Heart right ventricle (tissue), 16 donors: Measurements from ENCODE around the gene FN3KRP. TPM values are rescaled to one million over a fixed set of nuclear protein-coding genes. Genes with fewer than 3 reads are reported as not detected.

Source experiments
- ATAC-seq, 8 donors: fragments of 200-7000 bp; cut with Tn5 transposase; one replicate each; pipeline ENCODE4 v1.9.1; 2020; ENCODE audit warnings: mild to moderate bottlenecking in 8 of 8, moderate library complexity in 8 of 8, moderate number of reproducible peaks in 1 of 8
- DNase-seq, 2 donors: peaks; one replicate each; pipeline ENCODE4 v3.0.0-alpha.2; 2020
- H3K27ac ChIP-seq, 10 donors: fragments of 200-600 bp; sonication (generic) in 2 of 10; one replicate each; pipeline versions ENCODE4 v1.5.0 to v1.8.0; 2020 to 2022; ENCODE audit warnings: mild to moderate bottlenecking in 3 of 10
- H3K27me3 ChIP-seq, 7 donors: fragments of 200-600 bp; one replicate each; pipeline ENCODE4 v1.8.0; 2021 to 2022; ENCODE audit warnings: mild to moderate bottlenecking in 2 of 7
- H3K36me3 ChIP-seq, 9 donors: fragments of 200-600 bp; sonication (generic) in 1 of 9; one replicate each; pipeline versions ENCODE4 v1.5.0 to v1.8.0; 2020 to 2022; ENCODE audit warnings: mild to moderate bottlenecking in 2 of 9
- H3K4me1 ChIP-seq, 9 donors: fragments of 200-600 bp; sonication (generic) in 1 of 9; one replicate each; pipeline versions ENCODE4 v1.5.0 to v1.8.0; 2020 to 2022; ENCODE audit warnings: mild to moderate bottlenecking in 4 of 9
- H3K4me3 ChIP-seq, 10 donors: fragments of 200-600 bp; sonication (generic) in 2 of 10; one replicate each; pipeline versions ENCODE4 v1.5.0 to v1.8.0; 2020 to 2022; ENCODE audit warnings: mild to moderate bottlenecking in 7 of 10, moderate library complexity in 2 of 10
- H3K9me3 ChIP-seq, 11 donors: fragments of 200-600 bp in 10 of 11; sonication (generic) in 2 of 11; one replicate each; pipeline versions ENCODE4 v1.5.0 to v1.8.0; 2013 to 2022; ENCODE audit warnings: mild to moderate bottlenecking in 2 of 11, control low read depth in 1 of 11, moderate library complexity in 1 of 11
- CTCF ChIP-seq, 9 donors: fragments of 200-600 bp; sonication (generic) in 2 of 9; IDR thresholded peaks; one replicate each; pipeline versions ENCODE4 v1.5.0 to v1.8.0; 2021 to 2022; ENCODE audit warnings: antibody characterized with exemption in 9 of 9, mild to moderate bottlenecking in 5 of 9, moderate library complexity in 1 of 9
- WGBS, 2 donors: extraction: QIAGEN DNeasy Blood & Tissue Kit; methylation state at CpG; one replicate each; pipeline ENCODE4 v1.1.7; 2013; ENCODE audit warnings: inconsistent platforms in 1 of 2; 5-methylcytosine and 5-hydroxymethylcytosine counted together
- intact Hi-C, 10 donors: fragments of 100-400 bp; cut with DNase I; formaldehyde crosslinking; loops; one replicate each; pipeline versions ENCODE4 v1.11.1 to v1.14.2; 2022
- polyA plus RNA-seq, 2 donors: library from polyadenylated mRNA; stranded (reverse); fragments of 200-250 nt; gene quantifications; one replicate each; pipeline ENCODE4 v1.2.3, GENCODE V29; 2013
- total RNA-seq, 10 donors: library from RNA; stranded (reverse); fragmentation: NEBNext Ultra II Directional in 3 of 10; extraction: Animal tissue kit (Norgen Biotek cat#: 25700) in 3 of 10; gene quantifications; one replicate each; pipeline versions ENCODE4 v1.2.1 to v1.2.4, GENCODE V29; 2021 to 2023
- donor health status: Arrhythmogenic right ventricular cardiomyopathy.
- donor health status: ischemic (EF 13 %, LVEDD 7.1; RV severe dilation, severe dysfunction).
- donor health status: healthy with polysubstance abuse.
- donor health status: DM: no; HTN: yes; CAD: no.
- donor health status: DM: no; HTN: no; CAD: no.
- donor health status: ischemic (EF 25% LVEDD 6.9; RV normal size, moderate dysfunction).
- donor health status: ischemic (EF 25% LVEDD 5.7; RV mildly dilated, moderate dysfunction).
- donor health status: healthy.
- donor health status: DM: yes; HTN: yes; CAD: no.
- donor health status: Ischemic cardiomyopathy.
- donor health status: ischemic (EF 35%, LVEDD 5.7; RV mildly dilated, moderate dysfunction).
- donor health status: nonischemic (EF 11% LVEDD 7.7; RV severe dilation, severe dysfunction).
- donor health status: DM: yes; HTN: yes; CAD: no.
- donor health status: PGD.
- donor health status: ischemic (EF 29% LVEDD 5.4; RV normal size, mild dysfunction).
- donor health status: nonischemic (EF 23%, LVEDD 6.1; RV moderate dilation, normal function).

FN3KRP gene
- total and polyA plus RNA-seq, 12 donors = 10.3 to 21.5 (median 15.3) TPM

- no peak for ATAC-seq
- Histone ChIP-seq H3K9me3 (peaks cover 0 to 20% (median 4%) of the 10 kb centered on the region in 11 donors), H3K36me3 (peaks cover 0 to 19% (median under 1%) of the 10 kb centered on the region in 9 donors), H3K27me3 (no peaks in the 10 kb centered on the region), H3K27ac (no peak overlapping the region), H3K4me1 (peaks cover 3 to 14% (median 12%) of the 10 kb centered on the region in 9 donors), H3K4me3 (no peak overlapping the region)
- WGBS, 2 donors = 89 to 97% methylated on average over 16 of the region's 16 CpGs
- intact Hi-C loops = no loop called here
- no peak for DNase-seq
- no peak for TF ChIP-seq CTCF (IDR thresholded peaks at IDR 0.05)
Measured at GRCh38 chr17:82748756-82749155, 32.2 kb downstream of the FN3KRP start.

- intact Hi-C loops = loop anchor here in 2 of 10 donors (10.0 kb wide), 2 partner anchors 86 to 96 kb away; no protein-coding TSS in a partner anchor
- Histone ChIP-seq H3K27ac (peak overlapping the region in 1 of 10 donors; percentile 16), H3K4me3 (no peak overlapping the region), H3K4me1 (peaks cover 3 to 20% (median 13%) of the 10 kb centered on the region in 9 donors), H3K36me3 (peaks cover 0 to 12% (median 0%) of the 10 kb centered on the region in 9 donors), H3K27me3 (no peaks in the 10 kb centered on the region), H3K9me3 (peaks cover 0 to 20% (median 4%) of the 10 kb centered on the region in 11 donors)
- ATAC-seq (no peak), DNase-seq (peak in 1 of 2 donors; percentile 25)
- 71 to 73% methylated on average over 37 to 40 of the region's 40 CpGs for WGBS, 2 donors
- no peak for TF ChIP-seq CTCF (IDR thresholded peaks at IDR 0.05)
Measured at GRCh38 chr17:82750241-82750908, 33.9 kb downstream of the FN3KRP start.

GRCh38 chr17:82751171-82751570 is 34.7 kb downstream of the FN3KRP start:
- peak in 2 of 8 donors; percentile 27 to 42 for ATAC-seq
- peaks cover 0 to 12% (median 0%) of the 10 kb centered on the region in 9 donors for H3K36me3 ChIP-seq
- H3K4me3 ChIP-seq = peak overlapping the region in 9 of 10 donors; percentile 42 to 97 (median 92)
- H3K27me3 ChIP-seq = no peaks in the 10 kb centered on the region
- TF ChIP-seq CTCF (IDR thresholded peaks at IDR 0.05) = no peak
- peaks cover 3 to 25% (median 13%) of the 10 kb centered on the region in 9 donors for H3K4me1 ChIP-seq
- H3K27ac ChIP-seq = peak overlapping the region in 8 of 10 donors; percentile 48 to 86 (median 70)
- no peak for DNase-seq
- 4 to 10% methylated on average over 45 to 56 of the region's 56 CpGs for WGBS, 2 donors
- intact Hi-C loops = loop anchor here in 2 of 10 donors (10.0 kb wide), 2 partner anchors 86 to 96 kb away; no protein-coding TSS in a partner anchor
- peaks cover 0 to 12% (median 2%) of the 10 kb centered on the region in 11 donors for H3K9me3 ChIP-seq

- H3K36me3 ChIP-seq = peaks cover 0 to 13% (median 0%) of the 10 kb centered on the region in 9 donors
- TF ChIP-seq CTCF (IDR thresholded peaks at IDR 0.05) = peak in 1 of 9 donors; percentile 9
- peak within 1 kb of the TSS; percentile 23 to 91 (median 86) for H3K27ac ChIP-seq
- H3K9me3 ChIP-seq = peaks cover 0 to 6% (median 0%) of the 10 kb centered on the region in 11 donors
- 1% methylated on average over 65 to 101 of the region's 114 CpGs for WGBS, 2 donors
- no peaks in the 10 kb centered on the region for H3K27me3 ChIP-seq
- H3K4me3 ChIP-seq = peak within 1 kb of the TSS; percentile 68 to 97 (median 92)
- peak; percentile 89 to 93 for DNase-seq
- ATAC-seq = peak; percentile 84 to 93 (median 91)
- peaks cover 3 to 25% (median 13%) of the 10 kb centered on the region in 9 donors for H3K4me1 ChIP-seq
- intact Hi-C loops = loop anchor here in 2 of 10 donors (10.0 kb wide), 2 partner anchors 87 to 97 kb away; no protein-coding TSS in a partner anchor
Measured at GRCh38 chr17:82751571-82752370, 35.3 kb downstream of the FN3KRP start, which contains the start of gene TBCD. Gene TBCD (plus strand): TSS chr17:82752065. CDS start chr17:82752194, 129 bp downstream.
